RPMI7951 (cell line): ENCODE results near the gene CLCN7. TPM values are rescaled to one million over a fixed set of nuclear protein-coding genes. Genes with fewer than 3 reads are reported as not detected.

Source experiments
- DNase-seq: peaks from one replicate; pipeline ENCODE4 v3.0.0-alpha.2; 2012; ENCODE audit warnings: low read depth
- total RNA-seq: library from RNA; depleted of rRNA; stranded (reverse); fragments of >200 nt; shearing (Covaris generic); gene quantifications from 2 replicates; pipeline ENCODE4 v1.2.3, GENCODE V29; 2014

CLCN7 gene
- total RNA-seq, 1 experiment from 2014 or later: 38.6 TPM

DNA sequence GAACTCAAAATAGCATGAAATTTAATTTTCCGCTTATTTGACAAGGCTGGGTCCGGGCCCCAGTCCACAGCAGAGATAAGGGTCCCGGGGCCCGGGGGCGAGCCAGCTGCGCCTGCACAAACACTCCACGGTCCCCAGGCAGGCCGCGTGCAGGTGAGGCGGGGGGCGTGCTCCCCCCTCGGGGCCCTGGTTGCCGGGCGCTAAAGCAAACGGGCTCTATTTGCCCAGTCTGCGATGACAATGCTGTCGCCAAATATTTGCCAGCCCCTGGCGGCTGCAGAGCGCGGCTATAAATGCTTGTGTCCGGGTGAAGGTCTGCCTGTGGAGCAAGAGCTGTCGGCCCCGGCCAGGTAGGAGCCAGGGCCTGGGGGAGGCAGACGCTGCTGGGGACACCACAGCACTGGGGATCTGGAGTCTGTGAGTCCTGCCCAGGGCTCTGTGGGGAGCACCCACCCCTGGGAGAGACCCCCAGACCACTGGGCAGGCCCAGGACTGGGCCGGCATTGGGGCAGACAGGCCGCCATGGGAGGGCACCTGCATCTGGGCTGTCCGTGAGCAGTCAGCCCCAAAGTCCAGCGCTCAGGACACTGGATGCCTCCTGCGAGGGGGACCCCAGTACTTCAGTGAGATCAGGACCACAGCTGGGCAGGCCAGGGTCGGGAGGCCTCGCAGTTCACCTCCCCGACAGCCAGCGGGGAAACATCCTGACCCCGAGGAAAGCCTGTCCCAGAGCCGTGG is 43.9 kb downstream of the CLCN7 start, which contains the start of gene PERCC1:
PERCC1 (plus strand) TSS at position 320 of the 738 bp plus-strand sequence. CDS start 1,516 bp downstream, outside the sequence.
- DNase-seq: no peak

DNA sequence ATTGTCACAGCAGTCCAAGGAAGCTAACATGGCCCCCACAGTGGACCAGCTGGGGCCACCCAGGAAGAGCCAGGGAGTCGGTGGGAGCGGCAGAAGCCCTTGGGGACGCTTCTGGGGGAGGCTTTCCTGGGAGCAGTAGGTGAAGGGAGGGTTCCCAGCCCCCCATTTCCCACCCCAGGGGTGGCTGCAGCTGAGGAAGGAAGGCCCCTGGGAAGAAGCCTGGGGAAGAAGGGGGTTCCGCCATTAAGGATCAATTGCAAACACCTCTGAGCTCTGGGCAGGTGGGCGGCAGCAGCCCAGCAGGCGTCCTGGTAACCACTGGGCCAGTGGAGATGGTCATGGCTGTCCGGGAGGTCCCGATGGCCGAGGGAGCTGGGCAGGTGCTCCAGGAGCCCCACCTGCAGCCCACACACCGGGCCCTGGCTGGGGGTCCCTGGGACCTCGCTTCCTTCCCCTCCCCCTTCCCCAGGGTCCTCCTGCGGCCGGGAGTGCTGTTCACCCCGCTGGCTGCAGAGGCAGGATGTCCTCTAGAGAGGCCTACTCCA is 44.5 kb downstream of the CLCN7 start:
- no peak for DNase-seq

GRCh38 chr16:1429631-1430030 is 45.2 kb downstream of the CLCN7 start:
- DNase-seq: no peak

DNA sequence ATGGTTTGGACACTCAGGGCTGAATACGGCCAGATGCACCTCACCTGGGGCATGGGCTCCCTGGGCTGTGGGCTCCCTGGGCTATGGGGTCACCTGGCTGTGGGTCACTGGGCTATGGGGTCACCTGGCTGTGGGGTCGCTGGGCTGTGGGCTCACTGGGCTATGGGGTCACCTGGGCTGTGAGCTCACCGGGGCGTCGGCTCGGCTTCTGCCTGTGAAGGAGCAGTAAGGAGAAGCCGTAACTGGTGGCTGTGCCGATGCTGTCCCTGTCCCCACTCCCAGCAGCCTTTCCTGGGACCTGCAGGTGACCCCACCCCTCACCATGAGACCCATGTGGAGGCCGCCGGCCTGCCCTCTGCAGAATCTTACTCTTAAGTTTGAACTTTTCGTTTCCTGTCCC is 45.8 kb downstream of the CLCN7 start:
- DNase-seq: no peak

DNA sequence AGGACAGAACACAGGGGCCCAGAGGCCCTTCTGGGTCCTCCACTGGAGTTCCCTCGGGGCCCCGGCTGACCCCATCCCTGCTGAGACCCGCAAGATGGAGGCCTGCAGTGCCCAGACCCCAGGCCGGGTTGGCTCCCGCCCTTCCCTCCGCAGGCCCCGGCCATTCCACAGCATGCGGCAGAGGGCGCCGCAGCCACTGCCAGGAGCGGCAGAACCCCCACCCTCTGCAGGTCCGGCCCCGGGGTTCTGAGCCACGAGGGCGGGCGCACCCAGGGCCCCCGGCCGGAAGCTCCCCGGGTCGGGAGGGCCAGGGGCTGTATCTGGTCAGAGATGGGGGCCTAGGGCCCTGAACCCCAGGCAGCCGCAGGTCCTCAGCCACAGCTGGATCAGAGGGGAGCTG is 46.3 kb downstream of the CLCN7 start:
- DNase-seq: peak; percentile 17

- DNase-seq: no peak
Observed at GRCh38 chr16:1427473-1428461, 47.1 kb downstream of the CLCN7 start.

DNA sequence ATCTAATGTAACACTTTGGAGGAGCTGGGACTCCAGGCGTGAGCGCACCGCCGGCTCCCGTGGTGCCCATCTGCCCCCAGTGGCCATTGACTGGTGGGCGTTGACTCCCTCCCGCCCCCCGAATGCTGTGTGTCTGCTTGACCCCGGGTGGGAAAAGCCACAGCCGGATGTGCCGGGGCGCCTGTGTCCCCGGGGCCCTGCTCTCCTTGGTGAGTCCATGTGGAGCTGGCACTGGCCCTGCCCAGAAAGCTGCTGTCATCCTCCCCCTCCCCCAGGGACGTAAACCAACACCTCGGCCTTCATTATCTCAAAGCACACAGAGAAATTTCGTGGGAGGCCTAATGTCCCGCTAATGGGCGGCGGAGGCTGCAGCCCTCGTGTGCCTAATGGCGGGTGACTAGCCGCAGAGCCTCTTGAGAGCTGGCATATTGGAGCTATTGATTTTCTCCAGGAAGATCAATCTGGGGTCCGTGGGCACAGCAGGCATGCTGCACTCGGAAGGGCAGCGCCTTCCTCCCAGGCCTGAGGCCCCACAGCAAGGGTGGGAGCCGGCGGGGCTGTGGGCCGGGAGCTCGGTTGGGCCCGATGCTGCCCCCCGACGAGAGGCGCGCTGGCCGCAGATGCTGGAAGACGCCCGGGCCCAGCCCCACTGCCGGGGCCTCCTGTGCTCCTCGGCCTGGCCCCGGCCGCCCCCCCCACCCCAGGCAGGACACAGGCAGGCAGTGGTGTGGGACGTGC is 47.9 kb downstream of the CLCN7 start:
- DNase-seq: no peak

- no peak for DNase-seq
Observed at GRCh38 chr16:1425616-1426370, 49.0 kb downstream of the CLCN7 start.

DNA sequence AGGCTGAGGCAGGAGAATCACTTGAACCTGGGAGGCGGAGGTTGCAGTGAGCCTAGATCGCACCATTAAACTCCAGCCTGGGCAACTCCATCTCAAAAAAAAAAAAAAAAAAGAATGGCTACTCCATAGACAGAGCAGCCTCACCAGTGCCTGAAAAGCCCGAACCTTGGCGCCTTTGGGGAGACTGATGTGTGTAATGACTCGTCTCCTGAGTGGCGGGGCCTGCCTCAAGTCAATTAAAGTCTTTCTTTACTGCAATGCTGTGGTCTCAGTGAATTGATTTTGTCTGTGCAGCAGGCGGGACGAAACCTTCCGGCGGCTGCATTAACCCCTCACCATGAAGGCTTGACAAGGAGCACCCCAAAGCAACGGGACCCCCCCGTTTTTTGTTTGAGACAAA is 50.8 kb downstream of the CLCN7 start:
- DNase-seq: peak; percentile 5

DNA sequence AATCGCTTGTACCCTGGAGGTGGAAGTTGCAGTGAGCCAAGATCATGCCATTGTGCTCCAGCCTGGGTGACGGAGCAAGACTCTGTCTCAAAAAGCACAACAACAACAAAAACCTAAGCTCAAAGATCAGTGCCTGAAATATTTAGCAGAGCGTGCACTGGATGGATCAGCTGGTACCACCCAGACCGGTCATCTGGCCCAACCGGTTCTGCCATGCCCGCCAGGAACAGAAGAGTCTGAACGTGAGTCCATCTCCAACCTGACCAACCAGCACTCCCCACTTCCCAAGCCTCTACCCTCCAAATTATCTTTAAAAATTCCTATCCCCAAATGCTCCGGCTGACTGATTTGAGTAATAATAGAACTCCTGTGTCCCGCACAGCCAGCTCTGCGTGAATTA is 52.8 kb downstream of the CLCN7 start:
- DNase-seq: no peak

DNA sequence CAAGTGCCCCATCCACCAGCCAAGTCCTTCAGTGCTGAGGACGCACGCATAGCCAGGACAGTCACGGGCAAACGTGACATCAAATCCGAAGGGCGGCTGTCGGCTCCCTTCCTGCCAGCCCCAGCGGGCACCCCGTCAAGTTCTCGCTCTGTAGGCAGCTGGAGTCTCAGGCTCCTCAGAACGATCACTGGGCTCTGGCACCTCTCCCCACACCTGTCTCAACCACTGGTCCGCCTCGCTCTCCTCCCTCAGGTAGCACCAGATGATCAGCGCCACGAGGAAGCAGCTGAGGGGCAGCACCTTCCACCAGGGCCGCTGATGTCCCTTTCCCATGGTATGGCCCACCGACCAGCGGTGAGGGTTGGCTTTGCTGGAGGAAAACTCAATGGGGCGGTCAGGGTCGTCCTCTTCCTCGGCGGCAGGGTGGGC is 54.7 kb downstream of the CLCN7 start:
- DNase-seq: no peak

GRCh38 chr16:1416521-1416941 is 58.3 kb downstream of the CLCN7 start:
- DNase-seq: no peak

DNA sequence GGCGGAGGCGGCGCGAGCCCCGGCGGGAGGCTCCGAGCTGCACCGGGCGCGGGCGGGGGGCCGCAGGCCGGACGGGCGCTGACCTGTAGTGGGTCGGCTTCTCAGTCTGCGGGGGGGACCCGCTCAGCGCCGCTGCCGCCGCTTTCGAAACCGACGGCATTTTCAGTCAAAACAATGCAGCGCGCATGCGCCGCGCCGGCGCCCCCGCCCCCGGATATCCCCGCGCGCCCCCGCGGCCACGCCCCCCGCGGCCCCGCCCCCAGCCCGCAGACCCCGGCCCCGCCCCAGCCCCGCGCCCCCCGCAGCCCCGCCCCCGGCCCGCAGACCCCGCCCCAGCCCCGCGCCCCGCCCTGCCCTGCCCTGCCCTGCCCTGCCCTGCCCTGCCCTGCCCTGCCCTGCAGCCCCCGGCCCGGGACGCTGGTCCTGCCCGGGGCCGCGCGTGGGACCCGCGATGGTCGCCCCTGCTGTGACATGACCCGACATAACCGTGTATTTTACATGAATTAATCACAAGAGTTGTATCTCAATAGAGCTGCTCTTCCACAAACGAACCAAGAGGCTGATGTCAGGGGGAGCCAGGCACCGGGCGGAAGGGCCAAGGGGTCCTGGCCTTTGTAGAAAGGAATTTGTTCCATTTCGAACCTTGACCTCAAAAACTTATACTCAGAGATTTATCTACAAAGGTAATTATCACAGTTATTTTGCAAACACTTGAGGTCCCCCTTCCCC is 60.1 kb downstream of the CLCN7 start, which contains the start of gene UNKL:
UNKL (minus strand) TSS at position 173 of the 729 bp plus-strand sequence; CDS start at position 160, 13 bp downstream.
- DNase-seq: peak; percentile 37

- peak; percentile 40 for DNase-seq
Observed at GRCh38 chr16:1413684-1414531, 60.9 kb downstream of the CLCN7 start.

DNA sequence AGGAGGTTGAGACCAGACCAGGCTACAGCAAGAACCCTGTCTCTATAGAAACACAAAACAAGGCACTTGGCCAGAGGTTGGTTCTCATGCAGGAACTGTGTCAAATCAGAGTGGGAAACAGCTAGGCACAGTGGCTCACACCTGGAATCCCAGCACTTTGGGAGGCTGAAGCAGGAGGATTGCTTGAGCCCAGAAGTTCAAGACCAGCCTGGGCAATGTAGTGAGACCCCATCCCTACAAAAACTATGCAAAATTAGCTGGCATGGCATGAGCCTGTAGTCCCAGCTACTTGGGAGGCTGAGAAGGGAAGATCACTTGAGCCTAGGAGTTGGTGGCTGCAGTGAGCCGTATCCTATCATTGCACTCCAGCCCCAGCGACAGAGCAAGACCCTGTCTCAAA is 62.0 kb downstream of the CLCN7 start:
- no peak for DNase-seq

DNA sequence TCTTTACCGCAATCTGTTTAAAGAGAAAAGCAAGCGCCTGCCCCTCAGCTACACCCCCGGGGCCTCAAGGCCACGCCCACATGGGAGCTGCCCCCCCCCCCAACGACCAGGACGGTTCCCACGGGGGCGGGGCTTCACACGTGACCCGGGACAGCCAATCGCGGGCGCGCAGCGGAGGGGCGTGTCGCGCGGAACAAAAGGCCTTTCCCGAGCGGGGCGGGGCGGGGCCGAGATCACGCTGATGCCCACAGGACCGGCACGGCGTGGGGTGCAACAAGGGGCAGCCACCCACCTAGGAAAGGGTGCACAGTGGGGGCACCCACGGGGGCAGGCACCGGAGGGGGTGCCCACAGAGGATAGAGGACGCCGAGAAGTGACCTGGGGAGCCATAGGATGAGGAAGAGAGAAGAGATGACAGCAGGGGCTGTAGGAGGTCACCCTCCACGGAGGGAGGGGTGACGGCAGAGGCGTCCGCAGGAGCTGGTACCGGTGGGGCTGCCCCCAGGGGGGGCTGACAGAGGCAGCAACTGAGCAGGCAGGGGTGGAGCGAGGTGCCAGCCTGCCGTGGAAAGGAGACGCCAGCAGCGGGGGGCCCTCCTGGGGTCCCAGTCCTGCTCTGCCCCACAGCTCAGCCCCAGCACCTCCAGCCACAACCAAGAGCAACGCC is 66.5 kb downstream of the CLCN7 start:
- DNase-seq: peak; percentile 80

DNA sequence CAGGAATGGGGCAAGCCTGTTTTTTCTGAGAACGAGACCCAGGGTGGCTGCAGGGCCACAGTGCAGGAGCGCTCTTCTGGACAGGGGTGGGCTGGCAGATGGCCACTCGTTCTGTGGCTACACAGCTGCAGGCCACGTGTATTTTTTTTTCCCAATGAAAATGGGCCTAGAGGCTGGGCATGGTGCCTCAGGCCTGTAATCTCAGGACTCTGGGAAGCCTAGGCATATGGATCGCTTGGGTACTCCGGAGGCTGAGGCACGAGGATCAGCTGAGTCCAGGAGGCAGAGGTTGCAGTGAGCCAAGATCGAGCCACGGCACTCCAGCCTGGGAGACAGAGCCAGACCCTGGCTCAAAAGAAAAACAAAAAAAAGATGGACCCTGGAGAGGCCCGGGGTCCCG is 67.1 kb downstream of the CLCN7 start:
- DNase-seq: peak; percentile 74

DNA sequence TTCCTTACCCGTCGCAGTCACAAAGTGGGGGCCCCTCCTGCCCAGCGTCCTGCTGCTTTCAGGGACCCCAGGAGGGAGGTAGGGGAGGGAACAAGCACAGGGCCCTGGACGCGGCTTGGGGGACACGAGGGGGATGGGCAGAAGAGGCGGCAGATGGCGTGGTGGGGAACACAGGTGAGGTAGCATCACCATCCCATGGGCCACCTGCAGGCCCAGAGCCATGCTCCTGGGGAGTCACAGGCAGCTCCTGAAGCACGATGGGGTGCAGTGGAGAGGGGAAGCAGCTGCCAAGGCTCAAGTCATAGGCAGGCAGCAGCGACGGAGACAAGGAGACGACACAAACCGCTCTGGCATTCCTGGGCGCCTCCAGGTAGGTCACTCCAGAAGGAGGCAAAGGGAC is 71.1 kb downstream of the CLCN7 start:
- no peak for DNase-seq
